ENCODE data around the gene CLASP2. TPM values are rescaled to one million over a fixed set of nuclear protein-coding genes. Genes with fewer than 3 reads are reported as not detected.
"Not testable (repeated sequence)": the region's sequence is repeated elsewhere in the genome, so short reads cannot be mapped to it uniquely, and the experiment has no call there.

CLASP2 gene
- total and polyA plus RNA-seq, 8 donors = 8.5 to 33.5 (median 21.3) TPM

GRCh38 chr3:33474896-33475295, 243.2 kb downstream of the CLASP2 start:
- Histone ChIP-seq H3K36me3 (no peaks in the 10 kb centered on the region), H3K27ac (no peak overlapping the region), H3K27me3 (no peaks in the 10 kb centered on the region), H3K4me3 (no peak overlapping the region), H3K4me1 (no peaks in the 10 kb centered on the region), H3K9me3 (no peaks in the 10 kb centered on the region)
- intact Hi-C loops (cut with DNase I) = no loop called here
- no peak for TF ChIP-seq CTCF (IDR thresholded peaks at IDR 0.05)
- FAIRE-seq (no peak), ATAC-seq (no peak), DNase-seq (no peak)
- WGBS, 2 donors = 50 to 79% methylated on average over 2 of the region's 2 CpGs

DNA sequence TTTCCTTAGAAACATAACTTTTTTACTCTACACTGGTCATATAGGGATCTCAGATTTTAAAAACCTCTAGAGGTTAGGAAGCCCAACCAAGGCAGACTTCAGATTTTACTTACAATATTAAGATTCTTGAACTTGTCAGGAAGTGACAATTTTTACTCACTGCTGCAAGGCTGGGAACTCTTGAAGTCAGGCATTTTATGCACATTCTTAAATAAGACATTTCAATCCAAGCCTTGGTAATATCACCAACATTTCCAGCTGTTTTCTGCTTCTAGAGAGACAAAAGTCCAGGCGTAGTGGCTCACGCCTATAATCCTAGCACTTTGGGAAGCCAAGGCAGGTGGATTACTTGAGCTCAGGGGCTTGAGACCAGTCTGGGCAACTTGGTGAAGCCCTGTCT, 244.2 kb downstream of the CLASP2 start:
- Histone ChIP-seq H3K27me3 (no peaks in the 10 kb centered on the region), H3K27ac (no peak overlapping the region), H3K9me3 (no peaks in the 10 kb centered on the region), H3K36me3 (no peaks in the 10 kb centered on the region), H3K4me3 (no peak overlapping the region), H3K4me1 (no peaks in the 10 kb centered on the region)
- intact Hi-C loops (cut with DNase I) = no loop called here
- FAIRE-seq (no peak), ATAC-seq (no peak), DNase-seq (no peak)
- TF ChIP-seq CTCF (IDR thresholded peaks at IDR 0.05) = no peak
- WGBS, 2 donors = 91 to 98% methylated on average over 2 of the region's 2 CpGs

GRCh38 chr3:33467786-33468185, 250.3 kb downstream of the CLASP2 start:
- intact Hi-C loops (cut with DNase I) = no loop called here
- Histone ChIP-seq H3K27ac (no peak overlapping the region), H3K4me3 (no peak overlapping the region), H3K9me3 (no peaks in the 10 kb centered on the region), H3K36me3 (no peaks in the 10 kb centered on the region), H3K27me3 (no peaks in the 10 kb centered on the region), H3K4me1 (no peaks in the 10 kb centered on the region)
- WGBS, 2 donors = 92 to 100% methylated on average over 3 of the region's 3 CpGs
- TF ChIP-seq CTCF (IDR thresholded peaks at IDR 0.05) = no peak
- FAIRE-seq = no peak
- ATAC-seq = no peak
- no peak for DNase-seq

DNA sequence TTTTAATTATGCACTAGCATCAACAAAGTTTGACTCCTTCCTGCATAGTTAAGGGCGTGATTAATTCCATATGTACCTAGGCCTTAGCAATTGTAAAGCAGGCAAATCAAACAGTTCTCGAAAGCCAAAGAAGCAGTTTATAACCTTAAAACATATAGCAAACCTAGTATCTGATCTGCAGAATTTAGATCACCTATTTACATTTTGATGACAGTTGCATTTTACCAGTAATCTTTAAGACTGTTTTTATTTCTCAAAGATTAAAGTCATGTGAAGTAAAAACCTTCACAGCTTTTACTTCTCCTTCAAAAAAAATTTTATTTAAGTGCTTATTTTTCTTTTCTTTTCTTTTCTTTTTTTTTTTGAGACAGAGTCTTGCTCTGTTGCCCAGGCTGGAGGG, 257.0 kb downstream of the CLASP2 start:
- FAIRE-seq (no peak), DNase-seq (no peak), ATAC-seq (no peak)
- Histone ChIP-seq H3K27me3 (no peaks in the 10 kb centered on the region), H3K27ac (no peak overlapping the region), H3K9me3 (no peaks in the 10 kb centered on the region), H3K4me1 (no peaks in the 10 kb centered on the region), H3K36me3 (no peaks in the 10 kb centered on the region), H3K4me3 (no peak overlapping the region)
- 92 to 94% methylated on average over 2 of the region's 2 CpGs for WGBS, 2 donors
- intact Hi-C loops (cut with DNase I) = no loop called here
- TF ChIP-seq CTCF (IDR thresholded peaks at IDR 0.05) = no peak

GRCh38 chr3:33459577-33459976, 258.5 kb downstream of the CLASP2 start:
- intact Hi-C loops (cut with DNase I); H3K27me3 ChIP-seq; FAIRE-seq; H3K4me3 ChIP-seq; H3K4me1 ChIP-seq; H3K36me3 ChIP-seq; DNase-seq; H3K9me3 ChIP-seq; H3K27ac ChIP-seq; ATAC-seq: not testable (repeated sequence)
- WGBS, 2 donors = 92% methylated on average over 4 of the region's 4 CpGs

GRCh38 chr3:33458446-33458845, 259.6 kb downstream of the CLASP2 start:
- ATAC-seq (no peak), DNase-seq (no peak), FAIRE-seq (no peak)
- no peak for TF ChIP-seq CTCF (IDR thresholded peaks at IDR 0.05)
- intact Hi-C loops (cut with DNase I) = no loop called here
- H3K4me1 ChIP-seq = no peaks in the 10 kb centered on the region
- H3K27me3 ChIP-seq = no peaks in the 10 kb centered on the region
- H3K9me3 ChIP-seq = no peaks in the 10 kb centered on the region
- H3K27ac ChIP-seq = no peak overlapping the region
- no peak overlapping the region for H3K4me3 ChIP-seq
- no peaks in the 10 kb centered on the region for H3K36me3 ChIP-seq
- WGBS, 2 donors = 82 to 98% methylated on average over 3 of the region's 3 CpGs

Measured in pancreas (tissue), 10 donors.